HEK293 (cell line): ENCODE measurements around the gene CPTP.

Experiments used
- CTCF ChIA-PET: fragments of 350-600 bp; formaldehyde crosslinking; extraction: SDS; loops from one replicate; lab custom pipeline; 2021; ENCODE audit warnings: antibody characterized with exemption; lab: Yijun Ruan, JAX
- POLR2A ChIA-PET: fragments of 300-600 bp; formaldehyde crosslinking; extraction: SDS; loops from one replicate; lab custom pipeline; 2020; ENCODE audit warnings: antibody characterized with exemption, inconsistent platforms; lab: Yijun Ruan, JAX
- H3K27ac ChIP-seq: fragments of 200-500 bp; sonication (Bioruptor generic); 2 replicates; pipeline ENCODE4 v1.5.1; 2014; ENCODE audit warnings: low read depth, low read length, control low read depth, inconsistent platforms; ENCODE audit errors: extremely low read depth
- H3K36me3 ChIP-seq, 2 experiments: fragments of 200-500 bp in 1 of 2; sonication (Bioruptor generic) in 1 of 2; 1 replicate in 1 of 2; 2 replicates in 1 of 2; pipeline ENCODE4 v1.5.1; 2014 to 2017; ENCODE audit warnings: inconsistent platforms in 2 of 2, low read length in 2 of 2; ENCODE audit not compliant: control insufficient read depth in 2 of 2, insufficient read depth in 1 of 2
- H3K4me1 ChIP-seq: fragments of 200-500 bp; sonication (Bioruptor generic); 2 replicates; pipeline ENCODE4 v1.5.1; 2014; ENCODE audit warnings: mild to moderate bottlenecking, low read length, inconsistent platforms; ENCODE audit not compliant: control insufficient read depth, insufficient read depth
- H3K4me3 ChIP-seq: 2 replicates; pipeline ENCODE4 v1.5.1; 2011; ENCODE audit warnings: low read depth, mild to moderate bottlenecking, control low read depth, low read length, moderate library complexity
- H3K9me3 ChIP-seq: fragments of 200-500 bp; sonication (Bioruptor generic); 2 replicates; pipeline ENCODE4 v1.5.1; 2014; ENCODE audit warnings: low read depth, low read length, inconsistent platforms; ENCODE audit not compliant: control insufficient read depth, insufficient read depth
- AEBP2 ChIP-seq: fragments of 450-650 bp; formaldehyde crosslinking; IDR thresholded peaks from 2 replicates; pipeline ENCODE4 v1.5.1; 2016; ENCODE audit warnings: missing biosample characterization, missing genetic modification characterization, borderline replicate concordance
- GFI1B ChIP-seq: fragments of 450-650 bp; formaldehyde crosslinking; IDR thresholded peaks from 2 replicates; pipeline ENCODE4 v1.5.1; 2016; ENCODE audit warnings: missing biosample characterization, missing genetic modification characterization
- GLIS1 ChIP-seq: fragments of 450-650 bp; formaldehyde crosslinking; IDR thresholded peaks from 2 replicates; pipeline ENCODE4 v1.5.1; 2016; ENCODE audit warnings: missing biosample characterization, missing genetic modification characterization
- KLF10 ChIP-seq: fragments of 450-650 bp; IDR thresholded peaks from 2 replicates; pipeline ENCODE4 v1.5.1; 2018; ENCODE audit warnings: missing biosample characterization, mild to moderate bottlenecking, missing genetic modification characterization
- PATZ1 ChIP-seq: fragments of 450-650 bp; formaldehyde crosslinking; IDR thresholded peaks from 2 replicates; pipeline ENCODE4 v1.5.1; 2016; ENCODE audit warnings: missing biosample characterization, missing genetic modification characterization
- RBAK ChIP-seq: fragments of 450-650 bp; formaldehyde crosslinking; IDR thresholded peaks from 2 replicates; pipeline ENCODE4 v1.5.1; 2016; ENCODE audit warnings: missing biosample characterization, missing genetic modification characterization
- SCRT2 ChIP-seq: fragments of 450-650 bp; formaldehyde crosslinking; IDR thresholded peaks from 2 replicates; pipeline ENCODE4 v1.5.1; 2016; ENCODE audit warnings: missing biosample characterization, missing genetic modification characterization
- YY2 ChIP-seq: fragments of 450-650 bp; formaldehyde crosslinking; IDR thresholded peaks from 2 replicates; pipeline ENCODE4 v1.5.1; 2016; ENCODE audit warnings: missing biosample characterization, missing genetic modification characterization
- ZBTB20 ChIP-seq: fragments of 450-650 bp; formaldehyde crosslinking; IDR thresholded peaks from 2 replicates; pipeline ENCODE4 v1.5.1; 2016; ENCODE audit warnings: missing biosample characterization, missing genetic modification characterization
- ZBTB7A ChIP-seq: fragments of 450-650 bp; formaldehyde crosslinking; IDR thresholded peaks from 2 replicates; pipeline ENCODE4 v1.5.1; 2016; ENCODE audit warnings: low read depth, missing biosample characterization, missing genetic modification characterization
- ZNF114 ChIP-seq: fragments of 450-650 bp; formaldehyde crosslinking; IDR thresholded peaks from 2 replicates; pipeline ENCODE4 v1.5.0; 2017; ENCODE audit warnings: missing biosample characterization, missing genetic modification characterization
- ZNF121 ChIP-seq: fragments of 450-650 bp; formaldehyde crosslinking; IDR thresholded peaks from 2 replicates; pipeline ENCODE4 v1.5.1; 2016; ENCODE audit warnings: missing biosample characterization, missing genetic modification characterization
- ZNF155 ChIP-seq: fragments of 450-650 bp; formaldehyde crosslinking; IDR thresholded peaks from 2 replicates; pipeline ENCODE4 v1.5.1; 2016; ENCODE audit warnings: missing biosample characterization, missing genetic modification characterization
- ZNF174 ChIP-seq: fragments of 450-650 bp; formaldehyde crosslinking; IDR thresholded peaks from 2 replicates; pipeline ENCODE4 v1.5.0; 2017; ENCODE audit warnings: missing biosample characterization, mild to moderate bottlenecking, missing genetic modification characterization
- ZNF184 ChIP-seq: fragments of 450-650 bp; IDR thresholded peaks from 2 replicates; pipeline ENCODE4 v1.5.1; 2018; ENCODE audit warnings: missing biosample characterization, mild to moderate bottlenecking, missing genetic modification characterization
- ZNF223 ChIP-seq: fragments of 450-650 bp; formaldehyde crosslinking; IDR thresholded peaks from 2 replicates; pipeline ENCODE4 v1.5.1; 2016; ENCODE audit warnings: missing biosample characterization, missing genetic modification characterization
- ZNF266 ChIP-seq: fragments of 450-650 bp; formaldehyde crosslinking; IDR thresholded peaks from 2 replicates; pipeline ENCODE4 v1.5.1; 2016; ENCODE audit warnings: missing biosample characterization, missing genetic modification characterization, low read depth
- ZNF354C ChIP-seq: fragments of 450-650 bp; formaldehyde crosslinking; IDR thresholded peaks from 2 replicates; pipeline ENCODE4 v1.5.1; 2016; ENCODE audit warnings: missing biosample characterization, missing genetic modification characterization, low read depth, borderline replicate concordance
- ZNF37A ChIP-seq: fragments of 450-650 bp; IDR thresholded peaks from 2 replicates; pipeline ENCODE4 v1.5.1; 2018; ENCODE audit warnings: missing biosample characterization, missing genetic modification characterization
- ZNF416 ChIP-seq: fragments of 450-650 bp; formaldehyde crosslinking; IDR thresholded peaks from 2 replicates; pipeline ENCODE4 v1.5.1; 2016; ENCODE audit warnings: missing biosample characterization, missing genetic modification characterization
- ZNF561 ChIP-seq: fragments of 450-650 bp; IDR thresholded peaks from 2 replicates; pipeline ENCODE4 v1.5.1; 2018; ENCODE audit warnings: missing biosample characterization, missing genetic modification characterization, borderline replicate concordance
- ZNF596 ChIP-seq: fragments of 450-650 bp; IDR thresholded peaks from 2 replicates; pipeline ENCODE4 v1.5.0; 2018; ENCODE audit warnings: missing biosample characterization, mild to moderate bottlenecking, missing genetic modification characterization, moderate library complexity
- ZNF626 ChIP-seq: fragments of 450-650 bp; sonication (Bioruptor Pico); formaldehyde crosslinking; IDR thresholded peaks from 2 replicates; pipeline ENCODE4 v1.5.1; 2018; ENCODE audit warnings: missing biosample characterization, missing genetic modification characterization, inconsistent platforms
- ZNF660 ChIP-seq: fragments of 450-650 bp; IDR thresholded peaks from 2 replicates; pipeline ENCODE4 v1.5.1; 2018; ENCODE audit warnings: missing biosample characterization, mild to moderate bottlenecking, missing genetic modification characterization
- ZNF664 ChIP-seq: fragments of 450-650 bp; formaldehyde crosslinking; IDR thresholded peaks from 2 replicates; pipeline ENCODE4 v1.5.1; 2016; ENCODE audit warnings: missing biosample characterization, missing genetic modification characterization
- ZNF837 ChIP-seq: fragments of 450-650 bp; formaldehyde crosslinking; IDR thresholded peaks from 2 replicates; pipeline ENCODE4 v1.5.1; 2016; ENCODE audit warnings: missing biosample characterization, missing genetic modification characterization
- ZSCAN16 ChIP-seq: fragments of 450-650 bp; formaldehyde crosslinking; IDR thresholded peaks from 2 replicates; pipeline ENCODE4 v1.5.1; 2016; ENCODE audit warnings: missing biosample characterization, missing genetic modification characterization
- ZSCAN23 ChIP-seq: fragments of 450-650 bp; formaldehyde crosslinking; IDR thresholded peaks from 2 replicates; pipeline ENCODE4 v1.5.1; 2016; ENCODE audit warnings: missing biosample characterization, missing genetic modification characterization
- ZXDB ChIP-seq: fragments of 450-650 bp; formaldehyde crosslinking; IDR thresholded peaks from 2 replicates; pipeline ENCODE4 v1.5.1; 2016; ENCODE audit warnings: missing biosample characterization, missing genetic modification characterization
- TF ChIP-seq, protein P1 (sequence below): fragments of 450-650 bp; formaldehyde crosslinking; IDR thresholded peaks from 2 replicates; pipeline ENCODE4 v1.5.1; 2016; ENCODE audit warnings: missing biosample characterization, missing genetic modification characterization, borderline replicate concordance

Gene CPTP

GRCh38 chr1:1348420-1349255 is 24.0 kb downstream of the CPTP start:
- Histone ChIP-seq H3K27ac (peak overlapping the region; percentile 87), H3K36me3 (peaks cover 0 to 14% of the 10 kb centered on the region in 2 experiments; a peak in 1 of 3 replicates), H3K4me3 (peak overlapping the region; percentile 64), H3K9me3 (no peaks in the 10 kb centered on the region), H3K4me1 (peaks cover 10% of the 10 kb centered on the region)
- CTCF ChIA-PET, result interaction anchor here (0.6 to 3.5 kb wide), 6 partner anchors 24 to 190 kb away, joined by 3 to 18 read pairs (median 4); no protein-coding TSS in a partner anchor
- POLR2A ChIA-PET, result interaction anchor here (0.5 to 1.6 kb wide), 8 partner anchors 8 to 92 kb away, joined by 3 to 10 read pairs (median 4); partner anchors contain the start of genes AURKAIP1 and CCNL2
- TF ChIP-seq KLF10 (tag by site-specific recombination), result 0 out of 2 replicates have a peak, but pooled peaks have one; percentile 18
- no peak for TF ChIP-seq SCRT2 (tag by site-specific recombination)
- TF ChIP-seq ZNF664, result no peak
- TF ChIP-seq ZNF596 (tag by site-specific recombination), result no peak
- TF ChIP-seq ZXDB (tag by site-specific recombination), result no peak
- TF ChIP-seq PATZ1 (tag by site-specific recombination), result 0 out of 2 replicates have a peak, but pooled peaks have one; percentile 12
- no peak for TF ChIP-seq ZNF626
- no peak for TF ChIP-seq ZSCAN23 (tag by site-specific recombination)
- no peak for TF ChIP-seq ZBTB7A (tag by site-specific recombination)
- no peak for TF ChIP-seq ZNF354C (tag by site-specific recombination)
- TF ChIP-seq ZNF174 (tag by site-specific recombination), result no peak
- no peak for TF ChIP-seq ZSCAN16 (tag by site-specific recombination)
- TF ChIP-seq ZNF223 (tag by site-specific recombination), result no peak
- peak; percentile 17; the same call in 1 of the 2 replicates for TF ChIP-seq ZNF660 (tag by site-specific recombination)
- no peak; the same call in 1 of the 2 replicates for TF ChIP-seq ZBTB20 (tag by site-specific recombination)
- TF ChIP-seq GLIS1, result no peak
- TF ChIP-seq AEBP2 (tag by site-specific recombination), result no peak
- TF ChIP-seq ZNF837, result no peak
- TF ChIP-seq GFI1B (tag by site-specific recombination), result no peak
- no peak for TF ChIP-seq ZNF416 (tag by site-specific recombination)
- TF ChIP-seq RBAK (tag by site-specific recombination), result no peak
- TF ChIP-seq ZNF155 (tag by site-specific recombination), result no peak
- no peak for TF ChIP-seq ZNF266 (tag by site-specific recombination)
- TF ChIP-seq, protein P1, sequence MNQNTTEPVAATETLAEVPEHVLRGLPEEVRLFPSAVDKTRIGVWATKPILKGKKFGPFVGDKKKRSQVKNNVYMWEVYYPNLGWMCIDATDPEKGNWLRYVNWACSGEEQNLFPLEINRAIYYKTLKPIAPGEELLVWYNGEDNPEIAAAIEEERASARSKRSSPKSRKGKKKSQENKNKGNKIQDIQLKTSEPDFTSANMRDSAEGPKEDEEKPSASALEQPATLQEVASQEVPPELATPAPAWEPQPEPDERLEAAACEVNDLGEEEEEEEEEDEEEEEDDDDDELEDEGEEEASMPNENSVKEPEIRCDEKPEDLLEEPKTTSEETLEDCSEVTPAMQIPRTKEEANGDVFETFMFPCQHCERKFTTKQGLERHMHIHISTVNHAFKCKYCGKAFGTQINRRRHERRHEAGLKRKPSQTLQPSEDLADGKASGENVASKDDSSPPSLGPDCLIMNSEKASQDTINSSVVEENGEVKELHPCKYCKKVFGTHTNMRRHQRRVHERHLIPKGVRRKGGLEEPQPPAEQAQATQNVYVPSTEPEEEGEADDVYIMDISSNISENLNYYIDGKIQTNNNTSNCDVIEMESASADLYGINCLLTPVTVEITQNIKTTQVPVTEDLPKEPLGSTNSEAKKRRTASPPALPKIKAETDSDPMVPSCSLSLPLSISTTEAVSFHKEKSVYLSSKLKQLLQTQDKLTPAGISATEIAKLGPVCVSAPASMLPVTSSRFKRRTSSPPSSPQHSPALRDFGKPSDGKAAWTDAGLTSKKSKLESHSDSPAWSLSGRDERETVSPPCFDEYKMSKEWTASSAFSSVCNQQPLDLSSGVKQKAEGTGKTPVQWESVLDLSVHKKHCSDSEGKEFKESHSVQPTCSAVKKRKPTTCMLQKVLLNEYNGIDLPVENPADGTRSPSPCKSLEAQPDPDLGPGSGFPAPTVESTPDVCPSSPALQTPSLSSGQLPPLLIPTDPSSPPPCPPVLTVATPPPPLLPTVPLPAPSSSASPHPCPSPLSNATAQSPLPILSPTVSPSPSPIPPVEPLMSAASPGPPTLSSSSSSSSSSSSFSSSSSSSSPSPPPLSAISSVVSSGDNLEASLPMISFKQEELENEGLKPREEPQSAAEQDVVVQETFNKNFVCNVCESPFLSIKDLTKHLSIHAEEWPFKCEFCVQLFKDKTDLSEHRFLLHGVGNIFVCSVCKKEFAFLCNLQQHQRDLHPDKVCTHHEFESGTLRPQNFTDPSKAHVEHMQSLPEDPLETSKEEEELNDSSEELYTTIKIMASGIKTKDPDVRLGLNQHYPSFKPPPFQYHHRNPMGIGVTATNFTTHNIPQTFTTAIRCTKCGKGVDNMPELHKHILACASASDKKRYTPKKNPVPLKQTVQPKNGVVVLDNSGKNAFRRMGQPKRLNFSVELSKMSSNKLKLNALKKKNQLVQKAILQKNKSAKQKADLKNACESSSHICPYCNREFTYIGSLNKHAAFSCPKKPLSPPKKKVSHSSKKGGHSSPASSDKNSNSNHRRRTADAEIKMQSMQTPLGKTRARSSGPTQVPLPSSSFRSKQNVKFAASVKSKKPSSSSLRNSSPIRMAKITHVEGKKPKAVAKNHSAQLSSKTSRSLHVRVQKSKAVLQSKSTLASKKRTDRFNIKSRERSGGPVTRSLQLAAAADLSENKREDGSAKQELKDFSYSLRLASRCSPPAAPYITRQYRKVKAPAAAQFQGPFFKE, result no peak
- TF ChIP-seq YY2 (tag by site-specific recombination), result no peak
- TF ChIP-seq ZNF184 (tag by site-specific recombination), result no peak
- no peak for TF ChIP-seq ZNF114 (tag by site-specific recombination)
- TF ChIP-seq ZNF561, result no peak; the same call in 1 of the 2 replicates
- no peak for TF ChIP-seq ZNF37A (tag by site-specific recombination)
- TF ChIP-seq ZNF121 (tag by site-specific recombination), result no peak
